IMR-90 (cell line): ENCODE results near the gene YJU2.

Experiments
- CEBPB ChIP-seq: IDR thresholded peaks from 2 replicates; pipeline ENCODE4 v1.6.1; 2012; ENCODE audit warnings: low read depth, low read length, improper control_type of control experiment
- MAFK ChIP-seq: IDR thresholded peaks from 2 replicates; pipeline ENCODE4 v1.6.1; 2012; ENCODE audit warnings: low read depth, low read length, improper control_type of control experiment
- MAZ ChIP-seq: IDR thresholded peaks from 2 replicates; pipeline ENCODE4 v1.6.1; 2012; ENCODE audit warnings: low read depth, mild to moderate bottlenecking, low read length, improper control_type of control experiment, moderate library complexity, borderline replicate concordance
- POLR2A ChIP-seq: IDR thresholded peaks from 2 replicates; pipeline ENCODE4 v1.6.1; 2012; ENCODE audit warnings: mild to moderate bottlenecking, low read depth, low read length
- RAD21 ChIP-seq: IDR thresholded peaks from 2 replicates; pipeline ENCODE4 v1.6.1; 2012; ENCODE audit warnings: low read length, improper control_type of control experiment
- RCOR1 ChIP-seq: IDR thresholded peaks from 2 replicates; pipeline ENCODE4 v1.6.1; 2012; ENCODE audit warnings: mild to moderate bottlenecking, low read length, improper control_type of control experiment; ENCODE audit not compliant: insufficient replicate concordance
- RFX5 ChIP-seq: IDR thresholded peaks from 2 replicates; pipeline ENCODE4 v1.8.0; 2012; ENCODE audit warnings: low read depth, mild to moderate bottlenecking, low read length, moderate library complexity
- SMC3 ChIP-seq: fragments of 150-350 bp; IDR thresholded peaks from 2 replicates; pipeline ENCODE4 v1.6.1; 2016; ENCODE audit warnings: low read depth, mild to moderate bottlenecking, antibody characterized with exemption, low read length, moderate library complexity
- TF ChIP-seq, protein P1 (sequence below): conservative IDR thresholded peaks from 2 replicates; pipeline ENCODE4 v1.5.1; 2012; ENCODE audit warnings: mild to moderate bottlenecking, low read depth, low read length, improper control_type of control experiment
- TF ChIP-seq, protein P2 (sequence below): fragments of 150-350 bp; IDR thresholded peaks from 2 replicates; pipeline ENCODE4 v1.6.1; 2016; ENCODE audit warnings: low read depth, mild to moderate bottlenecking, low read length, moderate library complexity, borderline replicate concordance
- TF ChIP-seq, protein P3 (sequence below): fragments of 150-350 bp; IDR thresholded peaks from 2 replicates; pipeline ENCODE4 v1.6.1; 2017; ENCODE audit warnings: mild to moderate bottlenecking, antibody characterized with exemption, low read length, low read depth

DNA sequence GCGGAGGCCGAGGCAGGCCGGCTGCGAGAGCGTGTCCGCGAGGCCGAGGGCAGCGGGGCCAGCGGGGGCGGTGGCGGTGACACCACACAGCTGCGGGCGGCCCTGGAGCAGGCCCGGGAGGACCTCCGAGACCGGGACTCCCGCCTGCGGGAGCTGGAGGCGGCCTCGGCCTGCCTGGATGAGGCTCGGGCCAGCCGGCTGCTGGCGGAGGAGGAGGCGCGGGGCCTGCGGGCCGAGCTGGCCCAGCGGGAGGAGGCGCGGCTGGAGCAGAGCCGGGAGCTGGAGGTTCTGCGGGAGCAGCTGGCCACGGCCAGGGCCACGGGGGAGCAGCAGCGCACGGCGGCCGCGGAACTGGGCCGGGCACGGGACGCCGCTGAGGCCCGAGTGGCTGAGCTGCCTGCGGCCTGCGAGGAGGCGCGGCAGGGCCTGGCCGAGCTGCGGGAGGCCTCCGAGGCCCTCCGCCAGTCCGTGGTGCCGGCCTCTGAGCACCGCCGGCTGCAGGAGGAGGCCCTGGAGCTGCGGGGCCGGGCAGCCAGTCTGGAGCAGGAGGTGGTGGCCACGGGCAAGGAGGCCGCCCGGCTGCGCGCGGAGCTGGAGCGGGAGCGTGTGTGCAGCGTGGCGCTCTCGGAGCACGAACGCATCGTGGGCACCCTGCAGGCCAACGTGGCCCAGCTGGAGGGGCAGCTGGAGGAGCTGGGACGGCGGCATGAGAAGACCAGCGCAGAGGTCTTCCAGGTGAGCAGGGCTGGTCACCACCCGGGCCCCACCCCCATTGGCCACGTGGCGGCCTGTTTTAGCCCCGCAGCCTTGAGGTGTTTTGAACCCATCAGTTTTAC lies 29.2 kb upstream of the YJU2 start:
- TF ChIP-seq, protein P1, sequence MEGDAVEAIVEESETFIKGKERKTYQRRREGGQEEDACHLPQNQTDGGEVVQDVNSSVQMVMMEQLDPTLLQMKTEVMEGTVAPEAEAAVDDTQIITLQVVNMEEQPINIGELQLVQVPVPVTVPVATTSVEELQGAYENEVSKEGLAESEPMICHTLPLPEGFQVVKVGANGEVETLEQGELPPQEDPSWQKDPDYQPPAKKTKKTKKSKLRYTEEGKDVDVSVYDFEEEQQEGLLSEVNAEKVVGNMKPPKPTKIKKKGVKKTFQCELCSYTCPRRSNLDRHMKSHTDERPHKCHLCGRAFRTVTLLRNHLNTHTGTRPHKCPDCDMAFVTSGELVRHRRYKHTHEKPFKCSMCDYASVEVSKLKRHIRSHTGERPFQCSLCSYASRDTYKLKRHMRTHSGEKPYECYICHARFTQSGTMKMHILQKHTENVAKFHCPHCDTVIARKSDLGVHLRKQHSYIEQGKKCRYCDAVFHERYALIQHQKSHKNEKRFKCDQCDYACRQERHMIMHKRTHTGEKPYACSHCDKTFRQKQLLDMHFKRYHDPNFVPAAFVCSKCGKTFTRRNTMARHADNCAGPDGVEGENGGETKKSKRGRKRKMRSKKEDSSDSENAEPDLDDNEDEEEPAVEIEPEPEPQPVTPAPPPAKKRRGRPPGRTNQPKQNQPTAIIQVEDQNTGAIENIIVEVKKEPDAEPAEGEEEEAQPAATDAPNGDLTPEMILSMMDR, result no peak
- TF ChIP-seq MAZ (no peak), POLR2A (no peak), RFX5 (no peak), MAFK (no peak), SMC3 (no peak), CEBPB (no peak), RCOR1 (no peak), RAD21 (no peak)
- TF ChIP-seq, protein P2, sequence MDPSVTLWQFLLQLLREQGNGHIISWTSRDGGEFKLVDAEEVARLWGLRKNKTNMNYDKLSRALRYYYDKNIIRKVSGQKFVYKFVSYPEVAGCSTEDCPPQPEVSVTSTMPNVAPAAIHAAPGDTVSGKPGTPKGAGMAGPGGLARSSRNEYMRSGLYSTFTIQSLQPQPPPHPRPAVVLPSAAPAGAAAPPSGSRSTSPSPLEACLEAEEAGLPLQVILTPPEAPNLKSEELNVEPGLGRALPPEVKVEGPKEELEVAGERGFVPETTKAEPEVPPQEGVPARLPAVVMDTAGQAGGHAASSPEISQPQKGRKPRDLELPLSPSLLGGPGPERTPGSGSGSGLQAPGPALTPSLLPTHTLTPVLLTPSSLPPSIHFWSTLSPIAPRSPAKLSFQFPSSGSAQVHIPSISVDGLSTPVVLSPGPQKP, result no peak
- TF ChIP-seq, protein P3, sequence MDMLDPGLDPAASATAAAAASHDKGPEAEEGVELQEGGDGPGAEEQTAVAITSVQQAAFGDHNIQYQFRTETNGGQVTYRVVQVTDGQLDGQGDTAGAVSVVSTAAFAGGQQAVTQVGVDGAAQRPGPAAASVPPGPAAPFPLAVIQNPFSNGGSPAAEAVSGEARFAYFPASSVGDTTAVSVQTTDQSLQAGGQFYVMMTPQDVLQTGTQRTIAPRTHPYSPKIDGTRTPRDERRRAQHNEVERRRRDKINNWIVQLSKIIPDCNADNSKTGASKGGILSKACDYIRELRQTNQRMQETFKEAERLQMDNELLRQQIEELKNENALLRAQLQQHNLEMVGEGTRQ, result no peak
